ENCODE measurements around the gene UBE3C. TPM values are rescaled to one million over a fixed set of nuclear protein-coding genes. Genes with fewer than 3 reads are reported as not detected.
"Not testable (repeated sequence)": the region's sequence is repeated elsewhere in the genome, so short reads cannot be mapped to it uniquely, and the experiment has no call there.

Gene UBE3C
- total RNA-seq, 1 donor, result 95.9 TPM

DNA sequence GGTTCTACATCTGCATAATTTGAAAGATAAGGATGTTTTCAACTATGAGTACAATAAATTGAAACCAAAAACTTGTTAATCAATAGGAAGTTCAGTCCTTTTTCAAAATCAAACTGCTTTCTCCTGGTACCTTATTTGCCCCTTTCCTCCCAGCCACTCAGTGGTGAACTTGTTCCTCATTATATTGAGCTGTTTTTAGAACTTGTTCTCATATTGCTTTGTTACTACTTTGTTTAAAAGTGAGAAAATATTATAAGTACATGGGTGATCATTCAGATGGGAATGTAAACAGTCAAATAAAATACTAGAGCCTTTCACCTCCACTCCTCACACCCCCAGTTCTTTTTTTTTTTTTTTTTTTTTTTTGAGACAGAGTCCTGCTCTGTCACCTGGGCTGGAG lies 17.2 kb downstream of the UBE3C start:
- Histone ChIP-seq H3K79me2 (ENCODE audit: insufficient read depth, low read length) (peaks cover 99% of the 10 kb centered on the region), H3K36me3 (ENCODE audit: insufficient read depth, low read length) (no peaks in the 10 kb centered on the region), H3K4me2 (ENCODE audit: insufficient read depth, low read length) (no peak overlapping the region), H3K27ac (ENCODE audit: low read depth, low read length) (no peak overlapping the region), H3K27me3 (ENCODE audit: insufficient read depth, low read length) (no peaks in the 10 kb centered on the region), H3K9me3 (ENCODE audit: low read depth, low read length) (no peaks in the 10 kb centered on the region), H2AFZ (ENCODE audit: low read length) (no peak overlapping the region), H4K20me1 (ENCODE audit: insufficient read depth, low read length) (peaks cover 58% of the 10 kb centered on the region), H3K4me1 (ENCODE audit: insufficient read depth, low read length) (peaks cover 7% of the 10 kb centered on the region), H3K4me3 (ENCODE audit: insufficient read depth, low read length) (no peak overlapping the region)
- TF ChIP-seq, protein P1, sequence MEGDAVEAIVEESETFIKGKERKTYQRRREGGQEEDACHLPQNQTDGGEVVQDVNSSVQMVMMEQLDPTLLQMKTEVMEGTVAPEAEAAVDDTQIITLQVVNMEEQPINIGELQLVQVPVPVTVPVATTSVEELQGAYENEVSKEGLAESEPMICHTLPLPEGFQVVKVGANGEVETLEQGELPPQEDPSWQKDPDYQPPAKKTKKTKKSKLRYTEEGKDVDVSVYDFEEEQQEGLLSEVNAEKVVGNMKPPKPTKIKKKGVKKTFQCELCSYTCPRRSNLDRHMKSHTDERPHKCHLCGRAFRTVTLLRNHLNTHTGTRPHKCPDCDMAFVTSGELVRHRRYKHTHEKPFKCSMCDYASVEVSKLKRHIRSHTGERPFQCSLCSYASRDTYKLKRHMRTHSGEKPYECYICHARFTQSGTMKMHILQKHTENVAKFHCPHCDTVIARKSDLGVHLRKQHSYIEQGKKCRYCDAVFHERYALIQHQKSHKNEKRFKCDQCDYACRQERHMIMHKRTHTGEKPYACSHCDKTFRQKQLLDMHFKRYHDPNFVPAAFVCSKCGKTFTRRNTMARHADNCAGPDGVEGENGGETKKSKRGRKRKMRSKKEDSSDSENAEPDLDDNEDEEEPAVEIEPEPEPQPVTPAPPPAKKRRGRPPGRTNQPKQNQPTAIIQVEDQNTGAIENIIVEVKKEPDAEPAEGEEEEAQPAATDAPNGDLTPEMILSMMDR (IDR thresholded peaks at IDR 0.05; ENCODE audit: extremely low read depth, low read depth, low read length), result no peak
- DNase-seq (ENCODE audit: insufficient read length, low spot score, missing footprints), result no peak

DNA sequence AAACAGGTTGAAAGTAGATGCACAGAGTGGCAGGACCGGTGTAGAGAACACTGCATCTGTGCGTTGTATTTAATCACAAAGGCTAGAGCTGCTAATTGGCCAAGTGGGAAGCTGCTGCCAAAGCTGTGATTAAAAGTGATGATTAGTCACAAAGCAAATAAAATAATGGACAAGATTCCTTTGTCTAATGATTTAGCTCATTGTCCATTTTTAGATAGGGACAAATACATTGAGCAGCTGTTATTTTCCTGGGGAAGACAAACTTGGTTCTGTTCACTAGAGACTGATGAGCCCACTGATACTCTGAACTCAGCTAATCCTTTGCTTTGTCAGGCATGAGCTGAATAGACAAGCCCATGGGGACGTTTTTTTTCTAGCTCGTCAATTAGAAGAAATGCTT lies 19.7 kb downstream of the UBE3C start:
- Histone ChIP-seq H3K27ac (ENCODE audit: low read depth, low read length) (no peak overlapping the region), H3K4me1 (ENCODE audit: insufficient read depth, low read length) (peaks cover 7% of the 10 kb centered on the region), H3K9me3 (ENCODE audit: low read depth, low read length) (no peaks in the 10 kb centered on the region), H4K20me1 (ENCODE audit: insufficient read depth, low read length) (peaks cover 46% of the 10 kb centered on the region), H3K4me2 (ENCODE audit: insufficient read depth, low read length) (peak overlapping the region; percentile 7), H2AFZ (ENCODE audit: low read length) (no peak overlapping the region), H3K27me3 (ENCODE audit: insufficient read depth, low read length) (no peaks in the 10 kb centered on the region), H3K36me3 (ENCODE audit: insufficient read depth, low read length) (peaks cover 2% of the 10 kb centered on the region), H3K4me3 (ENCODE audit: insufficient read depth, low read length) (no peak overlapping the region), H3K79me2 (ENCODE audit: insufficient read depth, low read length) (peaks cover 96% of the 10 kb centered on the region)
- DNase-seq (ENCODE audit: insufficient read length, low spot score, missing footprints), result peak; percentile 43
- TF ChIP-seq, protein P1 (IDR thresholded peaks at IDR 0.05; ENCODE audit: extremely low read depth, low read depth, low read length), result no peak

DNA sequence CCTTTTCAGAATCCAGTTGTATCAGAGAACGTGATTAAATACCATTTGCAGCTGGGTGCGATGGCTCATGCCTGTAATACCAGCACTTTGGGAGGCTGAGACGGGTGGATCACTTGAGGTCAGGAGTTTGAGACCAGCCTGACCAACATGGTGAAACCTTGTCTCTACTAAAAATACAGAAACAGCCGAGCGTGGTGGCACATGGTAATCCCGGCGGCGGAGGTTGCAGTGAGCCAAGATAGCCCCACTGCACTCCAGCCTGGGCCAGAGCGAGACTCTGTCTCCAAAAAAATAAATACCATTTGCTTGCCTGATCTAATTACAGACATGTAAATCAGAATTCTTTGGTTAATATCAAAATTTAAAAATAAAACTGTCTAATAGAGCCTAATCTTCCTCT lies 20.8 kb downstream of the UBE3C start:
- not testable (repeated sequence) for DNase-seq (ENCODE audit: insufficient read length, low spot score, missing footprints); H2AFZ ChIP-seq (ENCODE audit: low read length); H3K27me3 ChIP-seq (ENCODE audit: insufficient read depth, low read length); H3K4me2 ChIP-seq (ENCODE audit: insufficient read depth, low read length); H3K27ac ChIP-seq (ENCODE audit: low read depth, low read length); H3K4me3 ChIP-seq (ENCODE audit: insufficient read depth, low read length); H3K4me1 ChIP-seq (ENCODE audit: insufficient read depth, low read length); H3K9me3 ChIP-seq (ENCODE audit: low read depth, low read length)
- Histone ChIP-seq H3K79me2 (ENCODE audit: insufficient read depth, low read length) (peaks cover 96% of the 10 kb centered on the region), H3K36me3 (ENCODE audit: insufficient read depth, low read length) (peaks cover 11% of the 10 kb centered on the region), H4K20me1 (ENCODE audit: insufficient read depth, low read length) (peaks cover 43% of the 10 kb centered on the region)

DNA sequence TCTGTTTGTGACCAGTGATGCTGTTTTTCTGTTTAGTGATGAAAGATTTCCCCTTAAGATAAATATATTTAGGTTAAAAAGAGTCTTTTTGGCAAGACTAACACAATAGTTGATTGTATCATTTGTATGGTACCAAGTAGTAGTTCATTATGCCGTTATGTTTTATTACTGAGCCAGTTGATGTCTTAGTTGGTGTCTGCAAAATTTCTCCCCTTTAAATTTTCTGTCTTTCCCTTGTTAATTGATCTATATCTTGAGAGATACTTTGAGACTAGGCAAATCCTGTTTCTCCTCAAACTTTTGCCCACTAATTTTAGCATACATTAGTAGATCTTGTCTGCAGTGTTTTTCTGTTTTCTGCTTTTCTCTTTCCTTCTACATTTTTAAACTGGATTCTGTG lies 21.7 kb downstream of the UBE3C start:
- H4K20me1 ChIP-seq (ENCODE audit: insufficient read depth, low read length), result peaks cover 46% of the 10 kb centered on the region
- H3K9me3 ChIP-seq (ENCODE audit: low read depth, low read length), result no peaks in the 10 kb centered on the region
- H3K27me3 ChIP-seq (ENCODE audit: insufficient read depth, low read length), result no peaks in the 10 kb centered on the region
- no peak overlapping the region for H3K4me3 ChIP-seq (ENCODE audit: insufficient read depth, low read length)
- no peak for DNase-seq (ENCODE audit: insufficient read length, low spot score, missing footprints)
- H2AFZ ChIP-seq (ENCODE audit: low read length), result no peak overlapping the region
- TF ChIP-seq, protein P1 (IDR thresholded peaks at IDR 0.05; ENCODE audit: extremely low read depth, low read depth, low read length), result no peak
- peaks cover 96% of the 10 kb centered on the region for H3K79me2 ChIP-seq (ENCODE audit: insufficient read depth, low read length)
- H3K4me1 ChIP-seq (ENCODE audit: insufficient read depth, low read length), result peaks cover 7% of the 10 kb centered on the region
- peaks cover 18% of the 10 kb centered on the region for H3K36me3 ChIP-seq (ENCODE audit: insufficient read depth, low read length)
- H3K4me2 ChIP-seq (ENCODE audit: insufficient read depth, low read length), result no peak overlapping the region
- H3K27ac ChIP-seq (ENCODE audit: low read depth, low read length), result no peak overlapping the region
